CD4-positive, alpha-beta T cell (primary cell): ENCODE measurements around the gene PHF2. TPM values are rescaled to one million over a fixed set of nuclear protein-coding genes. Genes with fewer than 3 reads are reported as not detected.

Source experiments
- ATAC-seq: fragments of 200-7000 bp; cut with Tn5 transposase; one replicate; pipeline ENCODE4 v1.10.0; 2022; ENCODE audit warnings: mild to moderate bottlenecking; ENCODE audit not compliant: poor library complexity
- CTCF ChIA-PET: fragments of 350-600 bp; sonication (Branson Sonifier 250); formaldehyde crosslinking; loops from one replicate; lab custom pipeline; 2021; ENCODE audit warnings: antibody characterized with exemption, inconsistent platforms; lab: Charles Lee
- POLR2A ChIA-PET: fragments of 350-600 bp; sonication (Branson Sonifier 250); formaldehyde crosslinking; loops from one replicate; lab custom pipeline; 2021; ENCODE audit warnings: antibody characterized with exemption, inconsistent platforms; lab: Charles Lee
- DNase-seq, 14 experiments: peaks; one replicate each; pipeline ENCODE4 v3.0.0-alpha.2; 2013 to 2020; ENCODE audit warnings: mixed read lengths in 2 of 14
- H3K27ac ChIP-seq, 2 donors: one replicate each; pipeline versions ENCODE4 v1.5.1 to v1.7.0; 2013; ENCODE audit warnings: low read length in 2 of 2, low read depth in 1 of 2, mild to moderate bottlenecking in 1 of 2
- H3K27me3 ChIP-seq, 2 experiments: 1 replicate in 1 of 2; 2 replicates in 1 of 2; pipeline versions ENCODE4 v1.6.1 to v1.7.0; 2013; ENCODE audit warnings: low read length in 2 of 2, control low read depth in 1 of 2, mild to moderate bottlenecking in 1 of 2, moderate library complexity in 1 of 2; ENCODE audit not compliant: insufficient read depth in 2 of 2, control insufficient read depth in 1 of 2
- H3K36me3 ChIP-seq: one replicate; pipeline ENCODE4 v1.6.1; 2013; ENCODE audit warnings: low read length, control low read depth; ENCODE audit not compliant: insufficient read depth
- H3K4me1 ChIP-seq: one replicate; pipeline ENCODE4 v1.6.1; 2013; ENCODE audit warnings: low read length, control low read depth; ENCODE audit not compliant: insufficient read depth
- H3K4me3 ChIP-seq: one replicate; pipeline ENCODE4 v1.5.1; 2013; ENCODE audit warnings: mild to moderate bottlenecking, low read length, moderate library complexity
- H3K9me3 ChIP-seq, 2 experiments: 1 replicate in 1 of 2; 2 replicates in 1 of 2; pipeline versions ENCODE4 v1.6.1 to v1.7.0; 2013; ENCODE audit warnings: low read length in 2 of 2, mild to moderate bottlenecking in 2 of 2, control low read depth in 1 of 2, moderate library complexity in 1 of 2; ENCODE audit not compliant: control insufficient read depth in 1 of 2, insufficient read depth in 1 of 2
- H3K27ac Mint-ChIP-seq: one replicate; pipeline ENCODE4 v1.8.0; 2020; ENCODE audit warnings: mixed read lengths
- H3K27me3 Mint-ChIP-seq: one replicate; pipeline ENCODE4 v1.8.0; 2021; ENCODE audit warnings: mixed read lengths
- H3K36me3 Mint-ChIP-seq: one replicate; pipeline ENCODE4 v1.8.0; 2021; ENCODE audit warnings: low read depth, mixed read lengths
- H3K4me1 Mint-ChIP-seq: one replicate; pipeline ENCODE4 v1.8.0; 2021; ENCODE audit warnings: low read depth, mixed read lengths
- H3K4me3 Mint-ChIP-seq: one replicate; pipeline ENCODE4 v1.8.0; 2020; ENCODE audit warnings: mild to moderate bottlenecking, mixed read lengths
- H3K9me3 Mint-ChIP-seq: one replicate; pipeline ENCODE4 v1.8.0; 2020; ENCODE audit warnings: mixed read lengths
- CTCF ChIP-seq: fragments of 200-600 bp; IDR thresholded peaks from one replicate; pipeline ENCODE4 v1.8.0; 2022; ENCODE audit warnings: antibody characterized with exemption, mild to moderate bottlenecking
- intact Hi-C, 2 experiments: fragments of 100-400 bp; cut with DNase I in 1 of 2; cut with micrococcal nuclease in 1 of 2; formaldehyde crosslinking; loops; one replicate each; pipeline versions ENCODE4 v1.15.1 to v1.9.0; 2023 to 2025; cut with DNase I, micrococcal nuclease
- microRNA-seq: library from miRNA; unstranded; fragments of <30 nt; microRNA quantifications from one replicate; pipeline ENCODE4 v1.2.0, GENCODE V29; 2021; ENCODE audit warnings: borderline microRNAs expressed, borderline replicate concordance
- total RNA-seq, 174 experiments: library from RNA in 2 of 174; stranded (reverse) in 2 of 174; gene quantifications; one replicate each; pipeline ENCODE4 v1.2.3 and lab custom pipeline; 2021 to 2026

PHF2 gene
- total RNA-seq, 2 experiments from 2014 or later, result 27.3 to 28.8 TPM

GRCh38 chr9:93724852-93725251, 148.5 kb downstream of the PHF2 start:
- no peak overlapping the region for H3K27ac ChIP-seq
- no peak for DNase-seq
- peaks cover 29% of the 10 kb centered on the region for H3K27me3 Mint-ChIP-seq
- H3K4me1 Mint-ChIP-seq, result no peaks in the 10 kb centered on the region
- intact Hi-C loops, result no loop called here
- no peaks in the 10 kb centered on the region for H3K9me3 Mint-ChIP-seq
- peaks cover 0 to 36% of the 10 kb centered on the region in 2 experiments for H3K9me3 ChIP-seq
- H3K36me3 ChIP-seq, result no peaks in the 10 kb centered on the region
- H3K27ac Mint-ChIP-seq, result no peak overlapping the region
- no peaks in the 10 kb centered on the region for H3K4me1 ChIP-seq
- no peaks in the 10 kb centered on the region for H3K36me3 Mint-ChIP-seq
- peaks cover 6 to 16% of the 10 kb centered on the region in 2 experiments for H3K27me3 ChIP-seq
- POLR2A ChIA-PET, result no interaction called here
- no peak overlapping the region for H3K4me3 ChIP-seq
- no peak overlapping the region for H3K4me3 Mint-ChIP-seq
- TF ChIP-seq CTCF, result no peak
- ATAC-seq, result no peak
- CTCF ChIA-PET, result no interaction called here

DNA sequence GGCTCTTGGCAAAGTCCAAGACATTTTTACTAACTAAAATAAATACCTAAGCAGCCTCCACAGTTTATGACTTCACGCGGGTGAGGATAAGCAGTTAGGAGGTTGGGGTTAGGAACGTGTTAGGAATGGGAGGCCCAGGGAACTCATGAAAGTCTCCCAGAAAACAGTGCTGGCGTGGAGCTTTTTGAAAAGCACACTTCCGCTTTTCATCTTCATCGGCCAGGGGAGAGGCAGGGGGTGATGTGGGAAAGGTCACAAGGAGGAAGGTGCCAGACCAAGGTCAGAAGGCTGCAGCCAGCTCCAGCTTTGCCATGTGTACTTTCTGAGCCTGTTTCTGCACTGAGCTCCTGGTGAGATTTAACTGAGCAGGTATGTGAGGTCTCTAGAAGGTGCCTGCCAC, 149.0 kb downstream of the PHF2 start:
- H3K36me3 ChIP-seq, result no peaks in the 10 kb centered on the region
- peaks cover 6 to 15% of the 10 kb centered on the region in 2 experiments for H3K27me3 ChIP-seq
- CTCF ChIA-PET, result no interaction called here

GRCh38 chr9:93726147-93726546, 149.8 kb downstream of the PHF2 start:
- intact Hi-C loops, result no loop called here
- Histone ChIP-seq H3K9me3 (peaks cover 0 to 40% of the 10 kb centered on the region in 2 experiments), H3K36me3 (no peaks in the 10 kb centered on the region), H3K4me3 (no peak overlapping the region), H3K27ac (no peak overlapping the region), H3K4me1 (no peaks in the 10 kb centered on the region), H3K27me3 (peaks cover 9 to 20% of the 10 kb centered on the region in 2 experiments)
- ATAC-seq, result no peak
- no peaks in the 10 kb centered on the region for H3K36me3 Mint-ChIP-seq
- no peaks in the 10 kb centered on the region for H3K9me3 Mint-ChIP-seq
- POLR2A ChIA-PET, result no interaction called here
- no peak overlapping the region for H3K4me3 Mint-ChIP-seq
- no peaks in the 10 kb centered on the region for H3K4me1 Mint-ChIP-seq
- no peak for TF ChIP-seq CTCF
- H3K27ac Mint-ChIP-seq, result no peak overlapping the region
- H3K27me3 Mint-ChIP-seq, result peaks cover 40% of the 10 kb centered on the region
- no peak for DNase-seq
- CTCF ChIA-PET, result no interaction called here

More for the DNA sequence above, 149.0 kb downstream of the PHF2 start:
- peaks cover 32% of the 10 kb centered on the region for H3K27me3 Mint-ChIP-seq
- Histone ChIP-seq H3K4me1 (no peaks in the 10 kb centered on the region), H3K9me3 (peaks cover 0 to 36% of the 10 kb centered on the region in 2 experiments), H3K4me3 (no peak overlapping the region), H3K27ac (no peak overlapping the region)
- intact Hi-C loops, result no loop called here
- no peaks in the 10 kb centered on the region for H3K36me3 Mint-ChIP-seq
- H3K27ac Mint-ChIP-seq, result no peak overlapping the region
- TF ChIP-seq CTCF, result no peak
- POLR2A ChIA-PET, result no interaction called here
- no peaks in the 10 kb centered on the region for H3K9me3 Mint-ChIP-seq
- no peak overlapping the region for H3K4me3 Mint-ChIP-seq
- ATAC-seq (no peak), DNase-seq (no peak)
- no peaks in the 10 kb centered on the region for H3K4me1 Mint-ChIP-seq

Small RNA genes lying within 50 kb of the gene (microRNA-seq; reads per million reads assigned to microRNA genes)
- not detected for gene MIR548AU

Other genes starting within 250 kb of the PHF2 start
- 10 to 100 TPM; 46.5 to 51.7 TPM for gene FAM120A, start 124.9 kb upstream of the PHF2 start, total RNA-seq
- 10 to 100 TPM; 45.6 to 50.3 TPM for gene FAM120AOS, start 123.0 kb upstream of the PHF2 start, total RNA-seq